HUDEP-2 (cell line): ENCODE results near the gene PPP1R14C.
"Not testable (repeated sequence)": the region's sequence is repeated elsewhere in the genome, so short reads cannot be mapped to it uniquely, and the experiment has no call there.

Experiments used
- DNase-seq, 76 experiments: peaks; one replicate each; lab custom pipeline; 2025; ENCODE audit not compliant: unreplicated experiment in 76 of 76; lab: John Stamatoyannopoulos, UW

PPP1R14C gene

GRCh38 chr6:150211700-150212511 is 69.1 kb downstream of the PPP1R14C start:
- no peak for DNase-seq

DNA sequence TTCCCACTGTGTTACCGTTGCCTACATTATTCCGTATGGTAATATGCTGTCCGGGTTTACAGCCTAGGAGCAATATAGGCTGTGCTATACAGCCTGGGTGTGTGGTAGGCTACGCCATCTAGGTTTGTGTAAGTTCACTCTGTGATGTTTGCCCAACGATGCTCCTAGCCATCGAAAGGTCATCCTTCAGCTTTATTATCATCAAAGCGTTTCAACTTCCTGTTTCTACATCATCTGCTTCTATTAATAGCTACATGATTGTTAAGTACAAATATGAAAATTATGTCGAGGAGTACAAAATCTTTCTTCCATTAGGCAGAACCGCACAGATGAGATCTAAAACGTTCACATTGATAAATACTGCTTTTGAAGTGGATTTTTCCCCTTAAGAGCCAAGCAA is 69.9 kb downstream of the PPP1R14C start:
- DNase-seq, result no peak

DNA sequence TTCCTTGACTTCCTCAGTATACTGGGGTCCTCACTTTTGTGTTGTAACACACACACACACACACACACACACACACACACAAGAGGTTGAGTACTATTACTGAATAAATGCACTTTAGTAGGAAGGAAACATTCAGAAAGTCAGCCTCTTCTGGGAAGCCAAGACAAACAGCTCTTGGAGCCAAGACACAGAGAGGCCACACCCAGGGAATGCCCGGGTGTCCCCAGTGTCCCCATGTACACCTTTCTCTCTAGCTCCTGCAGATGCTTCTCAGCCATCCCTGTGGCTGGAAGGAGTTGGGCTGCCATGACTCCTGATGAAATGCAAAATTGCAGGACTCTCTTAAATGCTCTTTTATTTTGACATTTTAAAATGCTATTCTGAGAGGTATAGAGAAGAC is 70.5 kb downstream of the PPP1R14C start:
- no peak for DNase-seq

GRCh38 chr6:150214310-150214709 is 71.5 kb downstream of the PPP1R14C start:
- no peak for DNase-seq

GRCh38 chr6:150220634-150221551 is 78.0 kb downstream of the PPP1R14C start:
- no peak for DNase-seq

GRCh38 chr6:150224820-150225219 is 82.0 kb downstream of the PPP1R14C start:
- DNase-seq, result no peak

DNA sequence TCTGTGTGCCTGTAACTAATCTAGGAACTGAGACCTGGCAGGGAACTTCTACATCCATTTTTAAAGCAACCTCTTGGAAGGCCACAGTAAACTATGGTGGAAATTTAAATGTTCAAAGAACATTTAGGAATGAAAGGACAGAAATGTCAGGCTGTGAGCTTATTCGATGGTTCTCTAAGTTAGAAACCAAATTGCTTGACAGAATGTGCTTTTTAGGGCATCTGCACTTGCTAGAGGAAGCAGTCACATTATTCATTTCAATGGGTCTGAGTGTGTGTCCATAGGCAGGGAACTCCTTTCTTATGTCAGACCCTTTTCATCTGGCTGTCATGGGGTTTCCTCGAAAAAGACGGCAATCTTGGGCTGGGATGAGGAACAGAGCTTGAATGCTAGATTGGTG is 84.4 kb downstream of the PPP1R14C start:
- DNase-seq, result no peak

DNA sequence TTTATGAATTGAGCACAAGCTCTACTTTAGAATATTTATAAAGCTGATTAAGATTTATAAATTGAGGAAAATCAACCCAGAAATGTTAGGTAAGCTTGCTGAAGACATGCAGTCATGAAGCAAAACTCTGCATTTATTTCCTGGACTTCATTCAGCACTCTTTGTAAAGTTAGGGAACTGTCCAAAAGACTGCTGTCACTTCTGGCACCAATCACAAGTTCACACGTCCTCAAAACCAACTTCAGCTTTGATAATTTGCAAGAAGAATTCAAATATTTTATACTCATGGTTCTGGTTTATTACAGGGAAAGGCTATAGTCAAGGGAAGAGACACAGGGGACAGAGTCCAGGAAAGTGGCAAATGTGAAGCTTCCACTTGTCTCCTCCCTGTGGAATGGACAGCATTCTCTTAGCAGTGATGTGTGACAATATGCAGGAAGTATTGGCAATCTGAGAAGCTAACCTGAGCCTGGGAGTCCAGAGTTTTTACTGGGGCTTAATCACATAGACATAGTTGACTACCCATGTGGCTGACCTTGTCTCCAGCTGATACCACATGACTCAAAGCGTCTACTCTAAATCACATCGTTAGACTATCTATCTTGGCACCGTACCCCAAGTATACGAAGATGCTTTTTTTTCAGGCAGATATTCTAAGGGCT is 85.4 kb downstream of the PPP1R14C start:
- no peak for DNase-seq

- no peak for DNase-seq
Observed at GRCh38 chr6:150229436-150230163, 86.8 kb downstream of the PPP1R14C start.

- no peak for DNase-seq
Observed at GRCh38 chr6:150230164-150230561, 87.3 kb downstream of the PPP1R14C start.

DNA sequence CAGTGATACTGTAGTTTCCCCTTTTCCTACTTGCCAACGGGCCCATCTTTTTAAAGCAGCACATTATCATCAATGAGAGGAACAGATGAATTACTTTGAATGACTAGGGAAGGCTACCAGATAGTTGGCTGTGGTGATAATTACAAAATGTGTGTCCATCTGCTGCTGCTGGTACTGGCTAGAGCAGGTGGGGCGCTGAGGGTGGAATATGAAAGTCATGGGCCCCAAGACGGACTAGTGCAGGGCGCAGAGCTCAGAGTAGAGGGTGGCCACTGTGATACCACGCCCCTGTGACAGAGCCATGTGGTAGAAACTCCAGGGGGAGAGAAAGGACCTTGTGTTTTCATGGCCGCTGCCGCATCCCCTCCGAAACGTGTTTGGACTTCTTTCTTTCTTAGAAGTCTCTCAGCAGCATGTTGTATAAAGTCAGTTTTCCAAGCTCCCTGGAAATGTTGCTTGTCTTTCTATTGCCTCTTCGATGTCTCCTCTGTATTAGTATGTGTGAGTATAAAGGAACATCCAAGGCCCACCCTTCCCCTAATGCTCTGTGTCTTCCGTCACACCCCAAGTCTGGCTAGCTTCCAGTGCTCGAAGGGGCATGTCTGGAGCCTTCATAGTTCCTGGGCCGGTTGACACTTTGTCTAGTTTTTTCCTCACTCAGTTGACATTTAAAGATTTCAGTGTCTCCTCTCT is 88.1 kb downstream of the PPP1R14C start:
- DNase-seq, result no peak

- DNase-seq, result no peak
Observed at GRCh38 chr6:150231525-150231850, 88.6 kb downstream of the PPP1R14C start.

- DNase-seq, result no peak
Observed at GRCh38 chr6:150233843-150234269, 91.0 kb downstream of the PPP1R14C start.

DNA sequence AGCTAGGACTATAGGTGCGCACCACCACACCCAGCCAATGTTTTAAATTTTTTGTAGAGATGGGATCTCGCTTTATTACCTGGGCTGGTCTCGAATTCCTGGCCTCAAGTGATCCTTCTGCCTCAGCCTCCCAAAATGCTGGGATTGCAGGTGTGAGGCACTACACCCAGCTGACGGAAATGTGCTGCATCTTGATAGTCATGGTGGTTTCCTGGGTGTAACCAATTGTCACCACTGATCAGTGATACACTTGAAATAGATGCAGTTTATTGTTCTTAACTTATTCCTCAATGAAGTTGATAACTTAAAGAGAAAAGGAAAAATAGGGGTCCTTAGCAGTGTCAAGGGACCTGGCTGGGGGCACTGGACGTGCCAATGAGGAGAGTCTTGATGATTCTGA is 92.4 kb downstream of the PPP1R14C start:
- no peak for DNase-seq

DNA sequence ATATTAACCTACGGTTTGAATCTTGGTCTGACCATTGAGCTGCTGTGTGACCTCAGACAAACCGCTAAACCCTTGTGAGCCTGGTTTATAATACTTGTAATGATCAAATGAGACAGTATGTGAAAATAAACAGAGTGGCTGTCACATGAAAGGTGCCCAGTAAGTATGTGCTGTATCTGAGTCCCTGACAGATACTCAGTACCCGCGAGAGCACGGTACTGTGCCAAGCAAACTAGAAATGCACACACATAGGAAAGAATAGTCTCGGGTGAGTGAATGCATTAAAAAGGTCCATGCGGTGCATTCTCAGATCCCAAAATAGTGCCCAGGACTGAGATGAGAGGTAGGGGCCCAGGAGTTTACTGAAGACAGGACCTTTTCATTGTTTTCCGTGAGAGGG is 93.3 kb downstream of the PPP1R14C start:
- no peak for DNase-seq

DNA sequence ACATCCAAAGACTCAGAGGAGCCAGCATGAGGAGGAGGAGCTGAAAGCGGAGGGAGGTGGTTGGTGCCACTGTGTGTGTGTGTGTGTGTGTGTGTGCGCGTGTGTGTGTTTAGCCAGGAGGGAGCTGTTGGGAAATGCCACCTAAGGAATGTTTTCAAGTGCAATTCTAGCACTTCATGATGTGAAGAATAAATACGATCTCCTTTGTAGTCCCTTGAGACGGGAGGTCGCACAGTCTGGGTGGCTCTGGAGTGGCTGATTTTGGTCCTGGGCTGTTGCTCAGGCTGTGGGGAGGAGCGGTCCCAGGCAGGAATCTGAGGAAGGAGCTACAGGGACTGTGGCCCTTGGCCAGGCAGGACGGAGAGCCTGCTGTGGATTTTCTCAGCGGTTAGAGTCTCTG is 93.7 kb downstream of the PPP1R14C start:
- DNase-seq, result no peak

DNA sequence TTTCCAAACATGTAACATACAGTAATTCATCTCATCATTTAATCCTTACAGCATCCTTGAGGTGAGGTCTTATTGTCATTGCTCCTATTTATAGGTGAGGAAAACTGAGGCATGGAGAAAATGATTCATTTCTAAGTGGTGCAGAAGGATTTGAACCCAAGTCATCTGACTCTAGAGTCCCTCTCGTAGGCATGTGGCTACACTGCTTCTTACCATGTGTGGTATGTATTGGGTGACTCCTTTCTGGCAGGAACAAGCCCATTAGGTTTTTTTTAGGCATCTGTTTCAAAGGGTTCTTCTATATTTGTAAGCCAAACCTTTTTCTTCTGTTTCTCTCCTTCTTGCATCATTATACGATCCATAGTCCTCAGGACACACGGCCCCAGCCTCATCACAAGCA is 94.8 kb downstream of the PPP1R14C start:
- no peak for DNase-seq

- DNase-seq, result no peak
Observed at GRCh38 chr6:150238336-150238741, 95.5 kb downstream of the PPP1R14C start.

GRCh38 chr6:150238846-150239407 is 96.1 kb downstream of the PPP1R14C start:
- no peak for DNase-seq

DNA sequence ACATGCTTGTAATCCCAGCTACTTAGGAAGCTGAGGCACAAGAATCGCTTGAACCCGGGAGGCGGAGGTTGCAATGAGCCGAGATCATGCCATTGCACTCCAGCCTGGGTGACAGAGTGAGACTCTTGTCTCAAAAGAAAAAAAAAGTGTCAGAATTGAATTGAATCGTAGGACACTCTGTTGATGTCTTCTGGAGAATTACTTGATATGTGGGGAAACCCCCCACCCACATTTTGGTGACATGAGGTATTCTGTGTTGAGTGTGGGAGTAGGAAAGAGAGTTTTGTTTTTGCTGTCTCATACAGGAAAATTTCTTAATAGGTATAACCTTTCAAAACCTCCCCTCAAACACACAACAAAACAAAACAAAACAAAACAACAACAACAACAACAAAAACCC is 98.9 kb downstream of the PPP1R14C start:
- not testable (repeated sequence) for DNase-seq
